Measurements from ENCODE around the gene CX3CL1. TPM values are rescaled to one million over a fixed set of nuclear protein-coding genes. Genes with fewer than 3 reads are reported as not detected.
A peak's percentile ranks its signal among the peaks of the same experiment; 100 is the strongest.

CX3CL1 gene
- total and polyA plus RNA-seq, 2 of the 13 experiments (the other 11 are each of a cell fraction or from before 2014, with no cell fraction given), result 57.3 to 60.8 TPM

DNA sequence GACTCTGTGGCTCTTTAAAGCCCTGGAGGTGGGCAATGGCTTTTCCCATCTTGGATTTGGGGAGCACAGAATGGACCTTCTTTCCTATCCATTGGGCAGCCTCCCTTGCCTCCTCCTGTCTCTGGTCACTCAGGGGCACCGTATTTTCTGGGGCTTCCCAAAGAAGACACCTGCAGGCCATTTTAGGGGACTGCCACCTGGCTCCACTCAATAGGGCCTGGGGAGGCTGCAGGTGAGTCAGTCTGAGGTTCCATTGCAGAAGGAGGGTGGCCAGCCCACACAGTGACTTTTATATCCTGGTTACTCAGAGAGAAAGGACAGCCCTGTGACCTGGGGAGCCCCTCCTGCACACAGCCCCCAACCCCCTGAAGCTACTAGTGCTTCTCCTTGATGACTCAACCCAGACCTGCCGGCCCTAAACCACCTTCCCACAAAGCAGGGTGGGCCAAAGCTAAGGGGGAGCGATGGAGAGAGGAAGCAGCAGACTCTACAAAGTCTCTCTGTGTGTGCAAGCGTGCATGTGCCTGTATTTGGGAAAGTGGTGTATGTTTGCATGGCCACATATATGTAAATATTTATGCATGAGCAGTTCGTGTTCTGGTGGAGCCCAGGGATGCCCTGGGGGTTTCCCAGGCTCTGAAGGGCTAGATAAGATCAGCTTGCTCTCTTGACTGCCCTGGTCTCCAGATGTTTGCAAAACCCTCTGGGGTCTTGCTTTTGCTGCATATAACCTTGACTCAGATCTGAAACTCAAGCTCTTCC, 5.0 kb downstream of the CX3CL1 start (continued):
- TF ChIP-seq SNAPC2 (CRISPR knock-in tag; IDR thresholded peaks at IDR 0.05) (no peak), BRD4 (CRISPR knock-in tag; IDR thresholded peaks at IDR 0.05) (no peak), SP4 (CRISPR knock-in tag; IDR thresholded peaks at IDR 0.05) (no peak), ZNF367 (CRISPR knock-in tag; IDR thresholded peaks at IDR 0.05; ENCODE audit: borderline replicate concordance) (no peak), CC2D1A (CRISPR knock-in tag; IDR thresholded peaks at IDR 0.05) (no peak), ZNF737 (CRISPR knock-in tag; IDR thresholded peaks at IDR 0.05; ENCODE audit: borderline replicate concordance) (no peak), CREB1 (IDR thresholded peaks at IDR 0.05) (no peak), CREB1 (CRISPR knock-in tag; IDR thresholded peaks at IDR 0.05) (no peak), ZNF3 (CRISPR knock-in tag; IDR thresholded peaks at IDR 0.05) (no peak), ZNF841 (CRISPR knock-in tag; IDR thresholded peaks at IDR 0.05; ENCODE audit: borderline replicate concordance) (no peak), MIER2 (CRISPR knock-in tag; IDR thresholded peaks at IDR 0.05) (no peak), ZZZ3 (CRISPR knock-in tag; IDR thresholded peaks at IDR 0.05; ENCODE audit: borderline replicate concordance) (no peak), ZFYVE20 (CRISPR knock-in tag; IDR thresholded peaks at IDR 0.05; ENCODE audit: borderline replicate concordance, low read depth) (no peak), ZNF251 (CRISPR knock-in tag; IDR thresholded peaks at IDR 0.05) (no peak), MAF1 (CRISPR knock-in tag; IDR thresholded peaks at IDR 0.05; ENCODE audit: borderline replicate concordance) (no peak), CBX2 (IDR thresholded peaks at IDR 0.05; ENCODE audit: low read depth, low read length) (no peak), CBX2 (CRISPR knock-in tag; IDR thresholded peaks at IDR 0.05; ENCODE audit: low read depth) (no peak), ISL2 (CRISPR knock-in tag; IDR thresholded peaks at IDR 0.05) (no peak), ZNF674 (CRISPR knock-in tag; IDR thresholded peaks at IDR 0.05; ENCODE audit: low read depth) (no peak), YEATS2 (CRISPR knock-in tag; IDR thresholded peaks at IDR 0.05; ENCODE audit: borderline replicate concordance) (no peak), MATR3 (CRISPR knock-in tag; IDR thresholded peaks at IDR 0.05) (no peak), ZNF335 (CRISPR knock-in tag; IDR thresholded peaks at IDR 0.05) (no peak), RARA (CRISPR knock-in tag; IDR thresholded peaks at IDR 0.05) (peak; percentile 67), KDM1A (CRISPR knock-in tag; IDR thresholded peaks at IDR 0.05) (no peak), ZNF224 (CRISPR knock-in tag; IDR thresholded peaks at IDR 0.05) (no peak), SAP130 (CRISPR knock-in tag; IDR thresholded peaks at IDR 0.05; ENCODE audit: low read depth) (peak; percentile 8; the same call in 1 of the 2 replicates), POLR2A (IDR thresholded peaks at IDR 0.05; ENCODE audit: insufficient read depth in 1 of 2, low read depth in 2 of 2, low read length in 2 of 2) (peak in 1 of 2 experiments; percentile 26; a peak in 1 of 4 replicates), HHEX (CRISPR knock-in tag; IDR thresholded peaks at IDR 0.05) (no peak), POGZ (CRISPR knock-in tag; IDR thresholded peaks at IDR 0.05) (no peak), ZNF350 (CRISPR knock-in tag; IDR thresholded peaks at IDR 0.05; ENCODE audit: borderline replicate concordance, low read depth) (no peak), ZNF563 (CRISPR knock-in tag; IDR thresholded peaks at IDR 0.05) (0 out of 2 replicates have a peak, but pooled peaks have one; percentile 44), ZNF546 (CRISPR knock-in tag; conservative IDR thresholded peaks at IDR 0.05) (no peak)
- TF ChIP-seq, protein P1, sequence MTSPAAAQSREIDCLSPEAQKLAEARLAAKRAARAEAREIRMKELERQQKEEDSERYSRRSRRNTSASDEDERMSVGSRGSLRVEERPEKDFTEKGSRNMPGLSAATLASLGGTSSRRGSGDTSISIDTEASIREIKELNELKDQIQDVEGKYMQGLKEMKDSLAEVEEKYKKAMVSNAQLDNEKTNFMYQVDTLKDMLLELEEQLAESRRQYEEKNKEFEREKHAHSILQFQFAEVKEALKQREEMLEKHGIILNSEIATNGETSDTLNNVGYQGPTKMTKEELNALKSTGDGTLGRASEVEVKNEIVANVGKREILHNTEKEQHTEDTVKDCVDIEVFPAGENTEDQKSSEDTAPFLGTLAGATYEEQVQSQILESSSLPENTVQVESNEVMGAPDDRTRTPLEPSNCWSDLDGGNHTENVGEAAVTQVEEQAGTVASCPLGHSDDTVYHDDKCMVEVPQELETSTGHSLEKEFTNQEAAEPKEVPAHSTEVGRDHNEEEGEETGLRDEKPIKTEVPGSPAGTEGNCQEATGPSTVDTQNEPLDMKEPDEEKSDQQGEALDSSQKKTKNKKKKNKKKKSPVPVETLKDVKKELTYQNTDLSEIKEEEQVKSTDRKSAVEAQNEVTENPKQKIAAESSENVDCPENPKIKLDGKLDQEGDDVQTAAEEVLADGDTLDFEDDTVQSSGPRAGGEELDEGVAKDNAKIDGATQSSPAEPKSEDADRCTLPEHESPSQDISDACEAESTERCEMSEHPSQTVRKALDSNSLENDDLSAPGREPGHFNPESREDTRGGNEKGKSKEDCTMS (CRISPR knock-in tag; conservative IDR thresholded peaks at IDR 0.05), result no peak

Data from HepG2 (cell line).